ENCODE results near the gene RCCD1. TPM values are rescaled to one million over a fixed set of nuclear protein-coding genes. Genes with fewer than 3 reads are reported as not detected.

RCCD1 gene
- total RNA-seq, 1 donor from 2014 or later = 5.2 TPM

DNA sequence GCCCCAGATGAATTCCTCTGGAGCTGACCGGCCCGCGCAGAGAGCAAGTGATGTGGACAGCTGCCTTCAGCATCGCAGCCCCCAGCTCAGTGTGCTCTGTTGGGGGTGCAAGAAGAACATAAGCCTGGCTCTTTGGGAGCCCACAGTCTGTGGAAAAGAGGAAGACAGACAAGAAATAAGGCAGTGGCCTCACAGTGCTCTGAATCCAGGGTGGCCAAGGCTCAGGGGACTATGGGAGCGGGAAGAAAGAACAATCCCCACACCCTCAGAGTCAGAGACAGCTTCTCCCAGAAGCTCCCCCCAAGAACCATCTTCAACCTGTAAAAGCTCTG, 22.1 kb upstream of the RCCD1 start:
- Mint-ChIP-seq H3K27ac (ENCODE audit: unreplicated experiment) (no peak overlapping the region), H3K27me3 (ENCODE audit: unreplicated experiment) (peaks cover 2% of the 10 kb centered on the region), H3K4me3 (ENCODE audit: unreplicated experiment) (no peak overlapping the region), H3K4me1 (ENCODE audit: unreplicated experiment) (peaks cover 20% of the 10 kb centered on the region), H3K36me3 (ENCODE audit: low read depth, unreplicated experiment) (peaks cover 5% of the 10 kb centered on the region), H3K9me3 (ENCODE audit: unreplicated experiment) (no peaks in the 10 kb centered on the region)
- no peak for DNase-seq (ENCODE audit: low spot score)
- TF ChIP-seq, protein P1, sequence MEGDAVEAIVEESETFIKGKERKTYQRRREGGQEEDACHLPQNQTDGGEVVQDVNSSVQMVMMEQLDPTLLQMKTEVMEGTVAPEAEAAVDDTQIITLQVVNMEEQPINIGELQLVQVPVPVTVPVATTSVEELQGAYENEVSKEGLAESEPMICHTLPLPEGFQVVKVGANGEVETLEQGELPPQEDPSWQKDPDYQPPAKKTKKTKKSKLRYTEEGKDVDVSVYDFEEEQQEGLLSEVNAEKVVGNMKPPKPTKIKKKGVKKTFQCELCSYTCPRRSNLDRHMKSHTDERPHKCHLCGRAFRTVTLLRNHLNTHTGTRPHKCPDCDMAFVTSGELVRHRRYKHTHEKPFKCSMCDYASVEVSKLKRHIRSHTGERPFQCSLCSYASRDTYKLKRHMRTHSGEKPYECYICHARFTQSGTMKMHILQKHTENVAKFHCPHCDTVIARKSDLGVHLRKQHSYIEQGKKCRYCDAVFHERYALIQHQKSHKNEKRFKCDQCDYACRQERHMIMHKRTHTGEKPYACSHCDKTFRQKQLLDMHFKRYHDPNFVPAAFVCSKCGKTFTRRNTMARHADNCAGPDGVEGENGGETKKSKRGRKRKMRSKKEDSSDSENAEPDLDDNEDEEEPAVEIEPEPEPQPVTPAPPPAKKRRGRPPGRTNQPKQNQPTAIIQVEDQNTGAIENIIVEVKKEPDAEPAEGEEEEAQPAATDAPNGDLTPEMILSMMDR (IDR thresholded peaks at IDR 0.05; ENCODE audit: unreplicated experiment) = no peak

DNA sequence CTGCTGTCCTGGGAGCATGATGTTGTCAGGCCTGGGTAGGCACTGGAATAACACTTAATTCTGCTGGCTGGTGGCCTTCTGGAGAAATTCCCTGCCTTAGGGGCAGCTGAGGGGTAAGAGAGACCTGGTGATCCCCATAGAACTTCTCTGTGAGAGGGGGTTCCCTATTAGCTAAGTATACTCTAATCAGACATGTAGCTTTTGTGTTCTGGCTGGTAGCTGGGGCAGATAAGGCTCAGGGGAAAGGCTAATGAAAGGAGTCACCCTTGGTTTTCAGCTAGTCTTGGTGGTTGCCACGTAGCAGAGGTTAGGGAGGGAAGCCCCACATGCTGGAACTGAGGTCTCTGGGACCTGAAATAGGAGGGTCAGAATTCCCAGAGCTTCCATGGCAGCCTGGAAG, 21.4 kb upstream of the RCCD1 start:
- Mint-ChIP-seq H3K4me1 (ENCODE audit: unreplicated experiment) (peaks cover 20% of the 10 kb centered on the region), H3K9me3 (ENCODE audit: unreplicated experiment) (no peaks in the 10 kb centered on the region), H3K27ac (ENCODE audit: unreplicated experiment) (no peak overlapping the region), H3K4me3 (ENCODE audit: unreplicated experiment) (no peak overlapping the region), H3K36me3 (ENCODE audit: low read depth, unreplicated experiment) (peaks cover 9% of the 10 kb centered on the region), H3K27me3 (ENCODE audit: unreplicated experiment) (peaks cover 2% of the 10 kb centered on the region)
- DNase-seq (ENCODE audit: low spot score) = no peak
- TF ChIP-seq, protein P1 (IDR thresholded peaks at IDR 0.05; ENCODE audit: unreplicated experiment) = no peak

DNA sequence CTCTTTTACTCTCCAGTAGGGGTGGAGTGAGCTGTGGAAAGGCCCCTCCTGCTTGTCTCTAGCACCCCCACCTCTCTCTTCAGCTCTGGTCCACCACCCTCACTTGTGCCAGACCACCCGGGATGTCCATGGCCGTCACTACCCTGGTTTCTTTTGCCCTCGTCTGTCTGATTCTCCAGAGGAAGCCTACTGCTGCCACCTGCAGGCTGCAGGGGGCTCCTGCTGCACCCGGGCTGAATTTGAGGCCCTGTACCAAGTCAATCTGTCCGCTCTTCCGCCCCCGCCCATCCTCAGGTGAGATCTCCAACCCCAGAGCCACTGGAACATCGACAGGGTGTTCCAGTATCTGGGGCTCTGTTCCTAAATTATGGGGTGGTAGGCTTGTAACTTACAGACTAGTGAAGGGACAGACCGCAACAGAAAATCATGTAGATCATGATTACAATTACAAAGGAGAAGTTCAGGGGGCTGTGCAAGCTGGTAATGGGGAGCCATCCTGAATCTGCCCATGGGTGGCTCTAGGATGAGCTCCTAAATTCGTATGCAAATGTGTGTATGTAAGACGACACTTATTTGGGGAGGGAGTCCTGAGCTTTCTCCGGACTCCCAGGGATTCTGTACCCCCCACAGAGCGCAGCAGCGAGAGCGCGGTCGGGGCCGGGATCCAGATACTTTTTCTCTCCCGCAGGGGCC, 20.3 kb upstream of the RCCD1 start:
- peaks cover 2% of the 10 kb centered on the region for H3K27me3 Mint-ChIP-seq (ENCODE audit: unreplicated experiment)
- H3K27ac Mint-ChIP-seq (ENCODE audit: unreplicated experiment) = peak overlapping the region; percentile 53
- TF ChIP-seq, protein P1 (IDR thresholded peaks at IDR 0.05; ENCODE audit: unreplicated experiment) = peak; percentile 42

DNA sequence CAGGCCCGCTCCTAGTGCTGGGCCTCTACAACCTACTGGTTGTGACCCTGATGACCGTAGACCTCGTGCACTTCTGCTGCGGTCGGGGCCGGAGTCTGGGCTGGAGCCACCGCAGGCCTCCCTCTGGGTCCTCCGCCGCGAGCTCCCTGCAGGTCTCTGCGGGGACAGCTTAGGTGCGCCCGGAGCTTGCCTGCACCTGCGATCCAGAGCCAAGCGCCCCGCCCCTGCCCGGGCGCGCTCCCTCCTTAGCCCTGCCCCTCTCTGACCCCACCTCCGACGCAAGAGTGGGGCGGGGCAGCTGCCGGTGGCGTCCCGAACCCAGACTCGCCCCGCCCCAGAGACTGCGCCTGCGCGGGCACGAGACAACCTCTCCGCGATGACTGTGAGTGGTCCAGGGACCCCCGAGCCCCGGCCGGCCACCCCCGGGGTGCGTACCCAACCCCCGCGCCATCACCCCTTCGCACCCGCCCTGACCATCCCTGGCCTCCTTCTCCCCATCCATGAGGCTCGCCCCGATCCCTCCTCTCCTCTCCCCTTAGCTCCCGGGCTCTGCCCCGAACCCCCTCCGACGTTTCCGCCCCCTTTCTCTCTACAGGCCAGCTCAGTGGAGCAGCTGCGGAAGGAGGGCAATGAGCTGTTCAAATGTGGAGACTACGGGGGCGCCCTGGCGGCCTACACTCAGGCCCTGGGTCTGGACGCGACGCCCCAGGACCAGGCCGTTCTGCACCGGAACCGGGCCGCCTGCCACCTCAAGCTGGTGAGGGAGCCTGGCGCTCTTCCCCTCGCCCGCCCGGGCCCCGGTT, 19.5 kb upstream of the RCCD1 start, which contains the start of gene UNC45A:
Gene UNC45A, plus strand, starts transcription at position 337 of the 803 bp plus-strand sequence. Its CDS starts 40 bp downstream, at position 377.
- no peaks in the 10 kb centered on the region for H3K9me3 Mint-ChIP-seq (ENCODE audit: unreplicated experiment)
- DNase-seq (ENCODE audit: low spot score) = peak; percentile 87
- H3K4me3 Mint-ChIP-seq (ENCODE audit: unreplicated experiment) = peak within 1 kb of the TSS; percentile 90
- H3K27ac Mint-ChIP-seq (ENCODE audit: unreplicated experiment) = peak within 1 kb of the TSS; percentile 53
- peaks cover 2% of the 10 kb centered on the region for H3K27me3 Mint-ChIP-seq (ENCODE audit: unreplicated experiment)
- TF ChIP-seq, protein P1 (IDR thresholded peaks at IDR 0.05; ENCODE audit: unreplicated experiment) = no peak
- H3K4me1 Mint-ChIP-seq (ENCODE audit: unreplicated experiment) = peaks cover 20% of the 10 kb centered on the region
- peaks cover 10% of the 10 kb centered on the region for H3K36me3 Mint-ChIP-seq (ENCODE audit: low read depth, unreplicated experiment)

More for the DNA sequence above, 20.3 kb upstream of the RCCD1 start:
- peak; percentile 88 for DNase-seq (ENCODE audit: low spot score)
- Mint-ChIP-seq H3K4me1 (ENCODE audit: unreplicated experiment) (peaks cover 20% of the 10 kb centered on the region), H3K9me3 (ENCODE audit: unreplicated experiment) (no peaks in the 10 kb centered on the region), H3K4me3 (ENCODE audit: unreplicated experiment) (peak overlapping the region; percentile 90), H3K36me3 (ENCODE audit: low read depth, unreplicated experiment) (peaks cover 9% of the 10 kb centered on the region)

- peaks cover 2% of the 10 kb centered on the region for H3K27me3 Mint-ChIP-seq (ENCODE audit: unreplicated experiment)
- peaks cover 20% of the 10 kb centered on the region for H3K36me3 Mint-ChIP-seq (ENCODE audit: low read depth, unreplicated experiment)
- H3K4me3 Mint-ChIP-seq (ENCODE audit: unreplicated experiment) = peak overlapping the region; percentile 90
- no peak overlapping the region for H3K27ac Mint-ChIP-seq (ENCODE audit: unreplicated experiment)
- TF ChIP-seq, protein P1 (IDR thresholded peaks at IDR 0.05; ENCODE audit: unreplicated experiment) = no peak
- peaks cover 16% of the 10 kb centered on the region for H3K4me1 Mint-ChIP-seq (ENCODE audit: unreplicated experiment)
- H3K9me3 Mint-ChIP-seq (ENCODE audit: unreplicated experiment) = no peaks in the 10 kb centered on the region
- DNase-seq (ENCODE audit: low spot score) = no peak
These were observed 17.9 kb upstream of the RCCD1 start for GRCh38 chr15:90936823-90937222.

Data from endothelial cell (in vitro differentiated cells).